SK-N-DZ (cell line): ENCODE data around the gene PNMA6A. TPM values are rescaled to one million over a fixed set of nuclear protein-coding genes. Genes with fewer than 3 reads are reported as not detected.
A peak's percentile ranks its signal among the peaks of the same experiment; 100 is the strongest.
"Not testable (repeated sequence)": the region's sequence is repeated elsewhere in the genome, so short reads cannot be mapped to it uniquely, and the experiment has no call there.

Source experiments
- DNase-seq: peaks from one replicate; pipeline ENCODE4 v3.0.0-alpha.2; 2015; ENCODE audit warnings: low spot score
- polyA plus RNA-seq, 2 experiments: library from polyadenylated mRNA; depleted of rRNA; stranded (reverse); fragments of >200 nt; gene quantifications; 2 replicates each; pipeline ENCODE4 v1.2.3, GENCODE V29; 2014

PNMA6A gene
- polyA plus RNA-seq (2014; cell fraction: cytosol; rRNA removed), result 0.92 and 1.2 TPM in 2 replicates
- polyA plus RNA-seq (2014; cell fraction: nucleus; rRNA removed), result 0.98 and 1.3 TPM in 2 replicates

DNA sequence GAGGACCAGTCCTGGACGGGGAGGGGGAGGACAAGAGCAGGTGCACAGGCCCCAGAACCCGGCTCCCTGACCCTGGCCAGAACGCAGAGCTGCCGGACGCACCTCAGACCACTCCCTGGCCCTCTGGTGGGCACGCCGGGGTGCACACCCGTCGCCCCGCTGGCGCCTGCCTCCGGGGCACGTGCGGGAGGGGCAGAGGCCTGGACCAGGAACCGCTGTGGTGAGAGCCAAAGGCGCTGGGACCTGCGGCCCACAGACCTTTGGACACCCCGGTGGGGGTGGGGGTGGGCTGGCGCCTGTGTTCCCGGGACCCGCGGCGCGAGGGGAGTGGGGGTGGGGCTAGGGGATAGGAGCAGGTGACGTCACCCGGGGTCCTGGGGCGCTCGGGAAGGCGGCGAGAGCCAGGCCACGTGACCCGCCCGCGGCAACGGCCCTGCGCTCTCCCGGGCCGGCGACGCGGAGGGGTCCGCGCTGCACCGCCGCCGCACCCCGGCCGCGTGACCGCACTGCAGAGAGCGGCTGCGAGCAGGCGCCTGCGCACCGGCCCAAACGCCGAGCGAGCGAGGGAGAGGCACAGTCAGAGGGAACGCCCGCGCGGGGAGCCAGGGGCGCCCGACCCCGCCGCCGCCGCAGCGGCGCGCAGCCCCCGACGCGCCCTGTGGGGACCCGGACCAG is at the start of gene PNMA6A:
Gene PNMA6A (plus strand): TSS at position 546 of the 675 bp plus-strand sequence. CDS start 609 bp downstream, outside the sequence.
- not testable (repeated sequence) for DNase-seq

DNA sequence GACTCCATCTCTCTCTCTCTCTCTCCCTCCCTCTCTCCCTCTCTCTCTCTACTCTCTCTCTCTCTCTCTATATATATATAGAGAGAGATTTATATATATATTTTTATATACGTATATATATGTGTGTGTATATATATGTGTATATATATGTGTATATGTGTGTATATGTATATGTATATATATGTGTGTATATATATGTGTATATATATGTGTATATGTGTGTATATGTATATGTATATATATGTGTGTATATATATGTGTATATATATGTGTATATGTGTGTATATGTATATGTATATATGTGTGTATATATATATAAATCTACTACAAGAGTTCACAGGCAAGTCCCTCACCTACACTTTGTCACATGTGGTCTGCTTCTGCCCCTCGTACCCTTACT is 45.8 kb upstream of the PNMA6A start:
- DNase-seq, result not testable (repeated sequence)

DNA sequence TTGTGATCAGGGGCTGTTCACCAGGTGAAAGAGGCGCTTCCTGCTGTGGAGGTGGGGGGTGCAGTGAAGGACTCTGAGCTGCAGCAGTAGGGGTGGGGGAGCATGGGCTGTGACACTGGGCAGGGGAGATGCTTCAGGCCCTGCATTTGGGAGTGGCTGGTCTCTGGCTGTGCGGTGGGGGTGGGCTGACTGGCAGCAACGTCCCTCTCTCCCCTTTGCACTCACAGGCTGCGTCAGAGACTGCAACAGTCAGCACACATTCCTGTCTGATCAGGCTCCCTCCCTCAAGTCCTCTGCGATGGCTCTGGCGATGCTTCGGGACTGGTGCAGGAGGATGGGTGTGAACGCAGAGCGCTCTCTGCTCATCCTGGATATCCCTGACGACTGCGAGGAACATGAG is 43.8 kb upstream of the PNMA6A start:
- DNase-seq, result not testable (repeated sequence)

DNA sequence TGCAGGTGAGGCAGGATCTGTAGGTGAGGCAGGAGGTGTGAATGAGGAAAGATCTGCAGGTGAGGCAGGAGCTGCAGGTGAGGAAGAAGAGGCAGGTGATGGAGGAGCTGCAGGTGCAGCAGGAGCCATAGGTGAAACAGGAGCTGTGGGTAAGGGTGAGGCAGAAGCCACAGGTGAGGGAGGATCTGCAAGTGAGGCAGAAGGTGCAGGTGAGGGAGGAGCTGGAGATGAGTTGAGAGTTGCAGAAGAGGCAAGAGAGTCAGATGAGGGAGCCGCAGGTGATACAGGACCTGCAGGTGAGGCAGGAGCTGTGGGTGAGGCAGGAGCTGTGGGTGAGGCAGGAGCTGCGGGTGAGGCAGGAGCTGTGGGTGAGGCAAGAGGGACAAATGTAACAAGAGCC is 43.1 kb upstream of the PNMA6A start:
- DNase-seq, result no peak

DNA sequence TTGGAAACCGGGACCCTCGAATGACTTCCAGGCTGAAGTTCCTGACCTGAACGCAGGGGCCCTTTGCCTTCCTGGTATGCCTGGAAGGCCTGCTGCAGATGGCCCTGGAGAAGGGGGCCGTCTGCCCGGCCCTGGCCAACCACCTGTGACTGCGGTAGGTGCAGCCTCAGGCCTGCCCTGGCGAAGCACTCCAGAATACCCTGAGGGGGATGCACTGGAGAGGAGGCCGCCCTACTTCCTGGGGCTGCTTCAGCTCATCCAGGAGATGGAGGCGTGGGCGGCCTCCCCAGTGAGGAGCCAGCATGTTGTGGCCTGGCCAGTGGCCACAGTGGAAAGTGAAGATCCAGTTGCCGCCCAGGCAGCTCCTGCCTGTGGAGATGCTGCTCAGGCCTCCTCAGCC is 42.4 kb upstream of the PNMA6A start:
- DNase-seq, result no peak

DNA sequence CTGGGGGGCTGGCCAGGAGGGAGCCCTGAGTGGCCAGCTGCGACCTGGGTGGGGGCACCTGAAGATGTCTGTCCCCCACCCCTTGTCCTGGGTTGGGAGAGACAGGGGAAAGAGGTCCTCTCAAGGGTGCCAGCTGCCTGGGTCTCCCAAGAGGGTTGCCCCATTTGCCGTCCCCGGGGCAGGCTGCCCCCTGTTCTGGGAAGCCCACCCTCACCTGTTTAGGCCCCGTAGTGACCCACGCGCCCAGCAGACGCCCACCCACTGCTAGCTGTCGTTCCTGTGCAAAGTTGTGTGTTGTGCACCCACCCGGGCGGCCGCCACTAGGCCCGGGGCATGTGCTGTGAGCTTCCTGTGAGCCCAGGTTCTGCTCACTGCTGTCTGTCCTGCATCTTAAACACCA is 41.5 kb upstream of the PNMA6A start:
- no peak for DNase-seq

DNA sequence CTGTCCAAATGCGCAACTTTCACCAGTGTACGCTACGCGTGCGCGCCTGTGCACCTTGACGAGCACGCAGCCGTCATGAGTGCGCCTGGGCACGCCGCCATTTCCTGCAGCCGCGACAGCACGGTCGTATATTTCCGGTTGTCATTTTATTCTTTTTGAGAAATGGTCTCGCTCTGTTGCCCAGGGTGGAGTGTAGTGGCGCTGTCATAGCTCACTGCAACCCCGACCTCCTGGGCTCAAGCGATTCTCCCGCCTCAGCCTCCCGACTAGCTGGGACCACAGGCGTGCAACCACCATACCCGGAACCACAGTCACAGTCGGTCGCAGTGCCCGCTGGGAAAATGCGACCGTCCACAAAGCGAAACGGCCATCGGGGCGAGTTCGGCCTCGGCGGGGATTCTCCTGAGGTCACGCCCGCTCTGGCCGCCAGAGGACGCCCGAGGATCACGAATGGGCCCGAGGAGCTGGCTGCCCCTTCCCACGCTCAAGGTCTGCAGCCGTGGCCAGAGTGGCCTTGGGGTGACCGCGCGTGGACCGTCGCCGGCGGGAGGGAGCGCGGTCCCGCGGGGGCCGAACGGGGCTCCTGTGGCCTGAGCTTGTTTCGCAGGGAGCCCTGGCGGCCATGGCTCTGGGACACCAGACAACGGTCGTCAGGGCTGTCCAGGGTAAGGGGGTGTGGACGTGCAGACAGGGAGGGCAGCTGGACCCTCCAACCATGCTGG is 39.7 kb upstream of the PNMA6A start:
- peak; percentile 22 for DNase-seq

DNA sequence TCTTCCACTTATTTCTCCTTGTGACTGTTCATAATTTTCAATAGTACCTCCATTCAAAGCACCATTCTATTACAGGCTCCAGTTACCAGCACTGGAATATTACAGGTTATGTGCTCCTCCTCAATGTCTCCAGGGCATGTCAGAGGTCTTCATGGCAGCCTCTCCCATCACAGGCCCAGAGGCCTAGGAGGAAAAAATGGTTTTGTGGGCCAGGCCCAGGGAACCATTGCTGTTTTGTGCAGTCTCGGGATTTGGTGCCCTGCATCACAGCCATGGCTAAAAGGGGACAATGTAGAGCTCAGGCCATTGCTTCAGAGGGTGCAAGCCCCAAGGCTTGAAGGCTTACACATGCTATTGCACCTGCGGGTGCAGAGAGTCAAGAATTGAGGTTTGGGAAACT is 23.2 kb upstream of the PNMA6A start:
- DNase-seq, result no peak

DNA sequence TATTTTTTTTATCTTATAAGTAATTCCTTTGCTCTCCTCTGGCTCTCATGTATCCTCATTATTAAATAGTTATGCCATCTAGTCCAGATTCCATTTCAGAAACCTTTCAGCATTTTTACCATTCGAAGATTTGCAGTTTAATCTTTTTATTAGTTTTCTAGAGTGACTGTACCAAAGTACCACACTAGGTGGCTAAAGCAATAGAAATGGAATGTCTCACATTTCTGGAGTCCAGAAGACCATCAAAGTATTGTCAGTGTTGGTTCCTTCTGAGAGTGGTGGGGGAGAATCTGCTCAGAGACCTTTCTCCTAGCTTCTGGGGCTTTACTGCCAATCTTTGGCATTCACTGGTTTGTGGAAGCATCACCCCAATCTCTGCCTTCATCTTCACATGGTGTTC is 19.7 kb upstream of the PNMA6A start:
- no peak for DNase-seq

DNA sequence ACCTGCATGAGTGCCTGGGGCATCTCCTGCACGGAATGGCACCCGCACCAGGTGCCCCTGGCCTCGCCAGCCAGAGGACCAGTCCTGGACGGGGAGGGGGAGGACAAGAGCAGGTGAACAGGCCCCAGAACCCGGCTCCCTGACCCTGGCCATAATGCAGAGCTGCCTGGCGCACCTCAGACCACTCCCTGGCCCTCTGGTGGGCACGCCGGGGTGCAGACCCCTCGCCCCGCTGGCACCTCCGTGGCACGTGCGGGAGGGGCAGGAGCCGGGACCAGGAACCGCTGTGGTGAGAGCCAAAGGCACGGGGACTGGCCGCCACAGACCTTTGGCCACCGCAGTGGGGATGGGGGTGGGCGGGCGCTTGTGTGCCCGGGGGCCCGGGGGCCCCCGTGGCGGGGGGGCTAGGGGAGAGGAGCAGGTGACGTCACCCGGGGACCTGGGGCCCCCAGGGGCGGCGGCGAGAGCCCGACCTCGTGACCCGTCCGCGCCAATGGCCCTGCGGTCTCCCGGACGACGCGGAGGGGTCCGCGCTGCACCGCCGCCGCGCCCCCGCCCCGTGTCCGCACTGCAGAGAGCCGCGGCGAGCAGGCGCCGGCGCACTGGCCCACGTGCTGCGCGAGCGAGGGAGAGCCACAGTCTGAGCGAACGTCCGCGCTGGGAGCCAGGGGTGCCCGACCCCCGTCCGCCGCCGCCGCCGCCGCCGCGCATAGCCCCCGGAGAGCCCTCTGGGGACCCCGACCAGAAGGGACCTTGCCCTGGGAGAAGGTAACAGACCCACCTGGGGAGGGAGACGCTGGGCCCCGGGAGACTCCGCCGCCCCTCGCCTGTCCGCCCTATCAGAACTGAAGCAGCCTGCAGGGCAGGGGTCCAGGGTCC is 16.1 kb upstream of the PNMA6A start, which contains the start of gene PNMA3:
Gene PNMA3 (plus strand): TSS at position 600 of the 879 bp plus-strand sequence. CDS start 586 bp downstream, outside the sequence.
- DNase-seq, result no peak

DNA sequence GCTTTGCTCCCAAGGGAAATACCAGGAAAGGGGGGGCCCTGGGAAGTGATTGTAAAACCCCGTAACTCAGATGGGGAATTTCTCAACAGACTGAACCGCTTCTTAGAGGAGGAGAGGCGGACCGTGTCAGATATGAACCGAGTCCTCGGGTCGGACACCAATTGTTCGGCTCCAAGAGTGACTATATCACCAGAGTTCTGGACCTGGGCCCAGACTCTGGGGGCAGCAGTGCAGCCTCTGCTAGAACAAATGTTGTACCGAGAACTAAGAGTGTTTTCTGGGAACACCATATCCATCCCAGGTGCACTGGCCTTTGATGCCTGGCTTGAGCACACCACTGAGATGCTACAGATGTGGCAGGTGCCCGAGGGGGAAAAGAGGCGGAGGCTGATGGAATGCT is 15.0 kb upstream of the PNMA6A start:
- no peak for DNase-seq

DNA sequence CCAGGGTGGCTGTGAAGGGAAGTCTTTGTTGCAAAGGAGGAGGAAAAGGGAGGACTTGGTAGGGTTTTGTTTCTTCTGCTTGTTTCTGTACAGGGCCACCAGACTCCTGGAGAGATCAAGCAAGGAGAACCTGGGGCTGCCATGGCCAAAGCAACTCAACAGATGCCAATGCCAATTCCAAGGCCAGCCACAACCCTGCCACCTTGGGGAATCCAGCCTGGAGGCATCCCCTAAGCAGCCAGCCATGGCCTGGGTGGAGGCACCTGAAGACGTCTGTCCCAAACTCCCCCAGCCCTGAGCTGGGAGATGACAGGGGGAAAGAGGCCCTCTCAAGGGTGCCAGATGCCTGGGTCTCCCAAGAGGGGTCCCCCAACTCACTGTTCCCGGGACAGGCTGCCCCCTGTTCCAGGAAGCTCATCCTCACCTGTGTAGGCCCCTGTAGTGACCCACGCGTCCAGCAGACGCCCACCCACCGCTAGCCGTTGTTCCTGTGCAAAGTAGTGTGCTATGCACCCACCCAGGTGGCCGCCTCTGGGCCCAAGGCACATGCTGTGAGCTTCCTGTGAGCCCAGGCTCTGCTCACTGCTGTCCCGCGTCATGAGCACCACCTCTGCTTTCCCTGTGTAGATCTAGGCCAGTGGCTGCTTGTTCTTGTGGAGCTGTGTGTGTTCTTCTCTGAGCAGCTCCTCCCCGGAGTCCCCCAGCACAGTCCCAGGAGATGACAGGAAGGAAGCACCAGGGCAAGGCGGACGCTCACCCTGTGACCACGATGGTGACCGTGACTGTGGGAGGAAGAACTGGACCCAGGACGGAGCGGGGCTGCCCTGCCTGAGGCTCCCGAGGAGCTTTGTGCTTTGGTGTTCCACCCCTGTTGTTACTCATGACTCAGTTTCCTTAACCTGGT is 12.8 kb upstream of the PNMA6A start:
- no peak for DNase-seq

DNA sequence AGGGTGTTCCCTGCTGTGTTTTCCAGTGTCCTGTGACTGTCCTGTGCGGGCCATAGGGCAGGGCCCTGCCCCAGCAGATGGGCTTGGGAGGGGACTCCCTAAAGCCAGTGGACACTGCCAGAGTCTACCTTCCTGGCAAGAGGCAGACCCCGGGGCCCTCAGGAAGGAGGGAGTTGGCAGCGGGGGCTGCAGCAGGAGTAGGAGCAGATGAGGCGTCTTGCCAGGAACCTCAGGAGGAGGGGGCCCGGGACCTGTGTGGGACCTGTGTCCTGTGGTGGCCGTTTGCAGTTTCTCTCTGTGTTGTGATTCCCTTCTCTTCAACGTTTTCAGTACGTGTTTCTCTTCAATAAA is 12.2 kb upstream of the PNMA6A start:
- DNase-seq, result no peak

DNA sequence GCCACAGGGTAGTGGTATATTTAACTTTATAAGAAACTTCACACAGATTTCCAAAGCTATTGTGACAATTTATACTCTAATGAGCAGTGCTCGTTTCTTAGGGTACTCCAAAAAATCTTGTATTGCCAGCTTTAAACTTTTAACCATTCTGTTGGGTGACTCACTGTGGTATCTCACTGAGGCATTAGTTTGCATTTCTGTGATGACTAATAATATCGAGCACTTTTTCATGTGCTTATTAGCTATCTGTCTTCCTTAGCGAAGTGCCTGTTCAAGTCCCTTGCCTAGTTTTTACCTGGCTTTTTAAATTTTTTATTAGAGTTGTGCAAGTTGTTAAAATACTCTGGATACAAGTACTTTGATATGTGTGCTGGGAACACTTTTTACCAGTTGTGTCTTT is 10.5 kb upstream of the PNMA6A start:
- no peak for DNase-seq

DNA sequence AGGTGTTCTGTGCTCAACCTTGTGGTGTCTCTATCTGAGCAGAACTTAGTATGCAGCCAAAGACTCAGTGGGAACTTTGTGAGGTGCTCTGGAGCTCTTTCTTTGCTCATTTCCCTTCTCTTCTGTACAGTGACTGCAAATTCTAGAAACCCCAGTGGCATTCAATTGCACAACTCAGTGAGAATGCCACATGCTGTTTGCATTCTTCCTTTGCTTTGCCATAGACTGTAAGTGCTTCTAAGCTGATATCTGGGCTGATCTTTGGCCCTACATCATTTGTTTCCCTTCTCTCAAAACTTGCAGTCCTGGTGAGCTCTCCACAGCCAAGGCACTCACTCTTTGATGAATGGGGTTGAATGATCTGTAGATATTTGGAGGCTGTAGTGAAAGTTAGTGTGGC is 8.9 kb upstream of the PNMA6A start:
- DNase-seq, result no peak

DNA sequence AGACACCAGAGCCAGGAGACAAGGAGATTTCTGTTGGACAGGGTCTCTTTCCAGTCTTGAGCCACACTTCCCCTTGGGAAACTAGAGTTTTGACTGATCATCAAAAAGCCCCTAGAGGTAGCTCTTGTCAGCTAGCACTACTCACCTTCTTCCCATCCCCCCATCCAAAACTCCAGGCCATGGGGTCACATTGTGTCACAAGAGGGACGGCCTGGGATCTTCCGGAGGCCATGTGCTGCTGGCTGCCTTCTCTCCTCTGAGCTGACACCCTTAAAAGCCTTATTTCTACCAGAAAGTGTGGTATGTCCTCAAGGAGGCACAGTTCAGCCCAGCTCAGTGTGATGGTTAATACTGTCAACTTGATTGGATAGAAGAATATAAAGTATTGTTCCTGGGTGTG is 8.2 kb upstream of the PNMA6A start:
- no peak for DNase-seq

DNA sequence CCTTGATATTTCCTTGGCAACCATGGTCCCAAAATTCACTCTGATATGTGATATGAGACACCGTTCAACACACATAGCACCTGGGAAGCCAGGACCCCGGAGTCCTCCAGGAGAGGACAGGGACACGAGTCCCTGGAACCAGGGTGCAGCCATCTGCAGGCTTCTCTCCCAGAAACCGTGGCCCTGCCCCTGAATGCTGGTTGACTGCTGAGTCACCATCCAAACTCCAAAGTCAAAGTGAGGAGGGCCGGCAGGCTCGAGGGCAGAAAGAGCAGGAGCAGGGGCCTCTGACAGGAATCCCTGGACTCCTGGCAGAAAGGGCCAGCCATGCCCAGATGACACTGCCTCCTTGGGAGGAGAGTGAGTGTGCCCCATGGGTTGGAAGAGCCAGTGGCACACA is 6.9 kb upstream of the PNMA6A start:
- no peak for DNase-seq

DNA sequence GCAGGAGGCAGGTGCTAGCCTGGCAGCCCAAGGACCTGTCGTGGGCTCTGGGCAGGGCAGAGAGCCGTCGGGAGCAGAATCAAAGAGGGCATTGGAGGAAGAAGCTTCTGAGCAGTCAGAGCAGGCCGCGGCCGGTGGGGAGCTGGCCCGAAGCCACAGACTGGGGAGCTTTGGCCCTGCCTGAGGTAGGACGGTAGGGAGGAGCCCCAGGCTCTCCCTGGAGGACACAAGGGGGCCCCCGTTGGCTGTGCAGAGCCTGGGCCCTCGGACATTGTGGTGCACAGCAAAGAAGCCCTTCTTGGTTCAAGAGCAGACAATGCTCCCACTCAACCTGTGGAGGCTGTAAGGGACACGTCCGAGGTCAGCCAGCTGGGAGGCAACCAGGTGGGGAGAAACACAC is 5.9 kb upstream of the PNMA6A start:
- not testable (repeated sequence) for DNase-seq

DNA sequence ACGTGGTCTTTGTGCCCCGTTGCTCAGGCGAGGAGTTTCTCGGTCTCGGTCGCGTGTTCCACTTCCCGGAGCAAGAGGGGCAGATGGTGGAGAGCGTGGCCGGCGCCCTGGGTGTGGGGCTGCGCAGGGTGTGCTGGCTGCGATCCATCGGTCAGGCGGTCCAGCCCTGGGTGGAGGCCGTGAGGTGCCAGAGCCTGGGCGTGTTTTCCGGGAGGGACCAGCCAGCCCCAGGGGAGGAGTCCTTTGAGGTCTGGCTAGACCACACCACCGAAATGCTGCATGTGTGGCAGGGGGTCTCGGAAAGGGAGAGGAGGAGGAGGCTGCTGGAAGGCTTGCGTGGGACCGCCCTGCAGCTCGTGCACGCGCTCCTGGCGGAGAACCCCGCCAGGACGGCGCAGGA is 1.1 kb downstream of the PNMA6A start:
- DNase-seq, result not testable (repeated sequence)

DNA sequence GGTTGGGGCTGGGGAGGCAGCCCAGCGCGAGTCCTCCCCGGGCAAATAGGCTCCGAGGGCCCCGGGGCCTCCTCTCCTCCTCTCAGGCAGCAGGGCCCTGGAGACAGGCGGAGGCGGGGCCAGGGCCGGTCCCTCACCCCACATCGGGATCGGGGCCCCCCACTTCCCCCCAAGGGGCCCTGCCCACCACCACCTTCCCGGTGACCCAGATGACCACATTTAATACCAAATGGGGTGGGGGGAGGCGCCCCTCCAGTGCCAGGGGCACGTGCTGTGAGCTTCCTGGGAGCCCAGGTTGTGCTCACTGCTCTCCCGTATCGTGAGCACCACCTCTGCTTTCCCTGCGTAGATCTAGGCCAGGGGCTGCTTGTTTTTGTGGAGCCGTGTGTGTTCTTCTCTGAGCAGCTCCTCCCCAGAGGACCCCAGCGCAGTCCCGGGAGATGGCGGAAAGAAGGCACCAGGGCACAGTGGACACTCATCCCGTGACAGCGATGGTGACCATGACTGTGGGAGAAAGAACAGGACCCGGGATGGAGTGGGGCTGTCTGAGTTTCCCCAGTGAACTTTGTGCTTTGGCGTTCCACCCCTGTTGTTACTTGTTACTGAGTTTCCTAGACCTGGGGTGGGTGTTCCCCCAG is 2.1 kb downstream of the PNMA6A start:
- no peak for DNase-seq

DNA sequence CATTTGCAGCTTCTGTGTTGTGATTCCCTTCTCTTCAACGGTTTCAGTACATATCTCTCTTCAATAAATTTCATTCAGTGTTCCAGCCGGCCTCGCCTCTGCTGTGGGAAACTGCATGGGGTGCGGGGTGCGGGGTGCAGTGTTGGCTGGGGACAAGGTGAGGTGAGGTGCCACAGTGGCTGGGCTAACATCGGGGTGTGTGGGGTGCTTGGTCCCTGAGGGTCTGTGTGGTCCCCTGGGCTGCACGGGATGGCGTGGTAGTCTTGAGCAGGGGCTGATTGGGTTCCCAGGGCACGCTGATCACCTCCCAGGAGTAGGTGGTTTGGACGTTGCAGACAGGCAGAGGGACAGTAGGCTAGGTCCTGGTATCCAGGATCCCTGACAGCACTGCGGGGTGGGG is 2.7 kb downstream of the PNMA6A start:
- no peak for DNase-seq
